Measurements from ENCODE around the gene PPP2R2C. TPM values are rescaled to one million over a fixed set of nuclear protein-coding genes. Genes with fewer than 3 reads are reported as not detected.

Gene PPP2R2C
- polyA plus RNA-seq, 1 experiment: 0.06 TPM

- Histone ChIP-seq H3K36me3 (ENCODE audit: control insufficient read depth, insufficient read depth, low read length) (no peaks in the 10 kb centered on the region), H3K27me3 (ENCODE audit: control insufficient read depth, insufficient read depth, low read length) (peaks cover 2% of the 10 kb centered on the region; the same call in 1 of the 2 replicates), H3K4me3 (ENCODE audit: low read depth, low read length) (no peak overlapping the region)
- no peak for TF ChIP-seq CTCF (IDR thresholded peaks at IDR 0.05; ENCODE audit: insufficient read depth, low read depth, low read length)
- POLR2A ChIA-PET: no interaction called here
- no peak for DNase-seq (ENCODE audit: low read depth)
- CTCF ChIA-PET: no interaction called here
Measured at GRCh38 chr4:6439120-6439762, 33.2 kb downstream of the PPP2R2C start.

DNA sequence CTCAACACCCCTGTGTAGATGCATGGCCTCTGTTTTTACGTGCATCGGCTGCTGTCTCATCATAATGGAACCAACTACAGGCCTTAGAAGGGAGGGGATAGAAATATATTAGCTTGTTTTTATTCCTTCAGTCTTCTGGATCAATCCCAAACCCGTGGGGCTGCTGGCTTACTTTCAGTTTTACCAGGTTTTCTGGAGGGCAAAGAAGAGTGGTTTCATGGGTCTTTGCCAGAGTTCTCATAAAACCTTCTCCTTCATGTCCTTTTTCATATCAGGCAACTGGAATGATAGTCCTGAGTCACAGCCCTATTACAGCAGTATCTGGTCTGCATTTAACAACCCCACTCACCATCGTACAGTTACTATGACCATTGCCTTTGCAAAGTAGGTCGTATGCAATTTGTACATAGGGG is 34.6 kb downstream of the PPP2R2C start:
- no peak overlapping the region for H3K4me3 ChIP-seq (ENCODE audit: low read depth, low read length)
- POLR2A ChIA-PET: no interaction called here
- TF ChIP-seq CTCF (IDR thresholded peaks at IDR 0.05; ENCODE audit: insufficient read depth, low read depth, low read length): no peak
- DNase-seq (ENCODE audit: low read depth): no peak
- H3K27me3 ChIP-seq (ENCODE audit: control insufficient read depth, insufficient read depth, low read length): peaks cover 2% of the 10 kb centered on the region; the same call in 1 of the 2 replicates
- CTCF ChIA-PET: no interaction called here
- no peaks in the 10 kb centered on the region for H3K36me3 ChIP-seq (ENCODE audit: control insufficient read depth, insufficient read depth, low read length)

DNA sequence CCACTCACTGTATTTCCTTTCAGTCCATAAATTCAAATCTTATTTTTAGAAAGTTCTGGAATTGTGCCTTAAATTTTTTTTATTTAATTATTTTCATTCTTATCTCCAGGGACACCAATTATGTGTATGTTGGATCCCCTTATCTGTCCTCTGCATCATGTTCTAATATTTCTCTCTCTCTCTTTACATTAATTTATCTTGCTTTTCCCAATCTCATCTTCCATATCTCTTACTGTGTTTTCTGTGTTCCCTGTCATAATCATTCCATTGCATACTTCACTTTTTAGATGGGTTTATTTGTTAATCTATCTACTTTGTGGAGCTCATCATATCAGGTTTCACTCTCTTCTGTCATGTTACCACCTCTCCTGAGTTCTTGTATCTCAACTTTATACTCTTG is 37.4 kb downstream of the PPP2R2C start:
- Histone ChIP-seq H3K36me3 (ENCODE audit: control insufficient read depth, insufficient read depth, low read length) (no peaks in the 10 kb centered on the region), H3K4me3 (ENCODE audit: low read depth, low read length) (no peak overlapping the region), H3K27me3 (ENCODE audit: control insufficient read depth, insufficient read depth, low read length) (no peaks in the 10 kb centered on the region)
- TF ChIP-seq CTCF (IDR thresholded peaks at IDR 0.05; ENCODE audit: insufficient read depth, low read depth, low read length): no peak
- CTCF ChIA-PET: no interaction called here
- no peak for DNase-seq (ENCODE audit: low read depth)
- POLR2A ChIA-PET: no interaction called here

DNA sequence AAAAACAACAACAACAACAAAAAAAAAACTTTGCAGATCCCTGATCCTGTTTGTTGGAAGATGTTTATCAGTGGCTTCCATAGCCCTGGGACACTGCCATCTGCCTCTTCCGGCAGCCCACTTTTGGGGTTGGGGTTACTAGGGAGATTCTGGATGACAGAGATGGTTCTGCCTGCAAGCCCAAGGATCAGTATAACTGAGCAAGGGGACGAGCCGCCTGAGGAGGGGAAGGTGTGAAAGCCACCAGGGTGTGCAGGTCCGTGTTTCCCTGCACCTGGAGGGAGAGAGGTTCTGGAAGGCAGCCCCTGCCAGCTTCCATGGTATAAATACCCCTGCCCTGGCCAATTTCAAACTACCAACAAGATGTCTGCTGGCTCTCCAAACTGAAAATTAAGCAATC is 41.5 kb downstream of the PPP2R2C start:
- no peak for DNase-seq (ENCODE audit: low read depth)
- no peak for TF ChIP-seq CTCF (IDR thresholded peaks at IDR 0.05; ENCODE audit: insufficient read depth, low read depth, low read length)
- ChIA-PET CTCF (no interaction called here), POLR2A (no interaction called here)
- no peaks in the 10 kb centered on the region for H3K36me3 ChIP-seq (ENCODE audit: control insufficient read depth, insufficient read depth, low read length)
- no peaks in the 10 kb centered on the region for H3K27me3 ChIP-seq (ENCODE audit: control insufficient read depth, insufficient read depth, low read length)
- H3K4me3 ChIP-seq (ENCODE audit: low read depth, low read length): no peak overlapping the region

GRCh38 chr4:6427439-6428090 is 44.8 kb downstream of the PPP2R2C start:
- no peak for TF ChIP-seq CTCF (IDR thresholded peaks at IDR 0.05; ENCODE audit: insufficient read depth, low read depth, low read length)
- no peaks in the 10 kb centered on the region for H3K27me3 ChIP-seq (ENCODE audit: control insufficient read depth, insufficient read depth, low read length)
- H3K4me3 ChIP-seq (ENCODE audit: low read depth, low read length): no peak overlapping the region
- ChIA-PET POLR2A (no interaction called here), CTCF (no interaction called here)
- no peaks in the 10 kb centered on the region for H3K36me3 ChIP-seq (ENCODE audit: control insufficient read depth, insufficient read depth, low read length)
- DNase-seq (ENCODE audit: low read depth): no peak
